Measurements from ENCODE around the gene ARHGEF1.
"Not testable (repeated sequence)": the region's sequence is repeated elsewhere in the genome, so short reads cannot be mapped to it uniquely, and the experiment has no call there.

The ARHGEF1 gene

GRCh38 chr19:41930926-41931592 is 48.1 kb downstream of the ARHGEF1 start:
- no peak for DNase-seq (ENCODE audit: low read depth)

DNA sequence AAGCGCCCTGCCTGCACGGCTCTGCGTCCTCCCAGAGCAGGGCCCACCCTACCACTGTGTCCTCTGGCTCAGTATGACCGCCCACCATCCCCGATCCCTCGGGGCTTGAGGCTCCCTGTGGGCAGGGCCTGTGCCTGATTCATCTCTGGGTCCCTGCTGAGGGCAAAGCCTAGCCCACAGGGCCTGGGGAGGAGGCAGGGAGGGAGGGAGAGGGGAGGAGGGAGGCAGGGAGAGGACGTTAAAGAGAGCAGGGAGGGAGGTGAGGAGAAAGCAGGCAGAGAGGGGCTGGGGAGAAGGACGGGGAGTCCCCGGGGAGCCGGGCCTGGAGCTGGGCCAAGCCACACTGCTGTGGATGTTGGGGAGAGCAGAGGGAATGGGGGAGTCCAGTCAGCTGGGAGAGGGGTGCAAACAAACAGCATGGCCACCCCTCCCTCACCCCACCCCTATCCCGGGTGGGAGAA is 49.3 kb downstream of the ARHGEF1 start:
- DNase-seq (ENCODE audit: low read depth): no peak

DNA sequence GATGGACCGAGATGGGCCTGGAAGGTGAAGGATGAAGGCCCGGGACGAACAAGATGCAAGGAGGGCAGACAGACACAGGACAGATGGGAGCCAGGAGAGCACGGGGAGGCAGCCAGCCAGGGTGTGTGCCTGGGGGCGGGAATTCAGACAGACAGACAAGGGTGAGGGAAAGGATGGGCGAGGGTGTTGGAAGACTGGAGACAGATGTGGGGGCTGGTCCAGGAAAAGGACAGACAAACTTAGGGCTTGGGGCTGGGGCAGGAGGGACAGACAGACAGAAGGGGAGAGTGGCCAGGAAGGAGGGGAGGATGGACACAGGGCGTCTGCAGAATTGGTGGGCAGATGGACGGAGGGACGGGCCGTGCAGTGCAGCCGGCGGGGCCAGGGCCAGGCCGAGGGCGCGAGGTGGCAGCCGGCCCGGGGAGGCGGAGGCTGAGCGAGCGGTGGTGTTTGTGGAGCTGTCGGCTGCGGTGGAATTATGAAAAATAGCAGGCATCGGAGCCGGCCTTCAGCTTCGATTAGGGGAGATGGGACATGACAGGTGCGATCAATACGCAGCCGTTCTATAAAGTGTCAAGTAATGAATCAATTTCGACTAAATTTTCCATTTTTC is 49.8 kb downstream of the ARHGEF1 start:
- no peak for DNase-seq (ENCODE audit: low read depth)

GRCh38 chr19:41933693-41934426 is 50.9 kb downstream of the ARHGEF1 start:
- DNase-seq (ENCODE audit: low read depth): no peak

DNA sequence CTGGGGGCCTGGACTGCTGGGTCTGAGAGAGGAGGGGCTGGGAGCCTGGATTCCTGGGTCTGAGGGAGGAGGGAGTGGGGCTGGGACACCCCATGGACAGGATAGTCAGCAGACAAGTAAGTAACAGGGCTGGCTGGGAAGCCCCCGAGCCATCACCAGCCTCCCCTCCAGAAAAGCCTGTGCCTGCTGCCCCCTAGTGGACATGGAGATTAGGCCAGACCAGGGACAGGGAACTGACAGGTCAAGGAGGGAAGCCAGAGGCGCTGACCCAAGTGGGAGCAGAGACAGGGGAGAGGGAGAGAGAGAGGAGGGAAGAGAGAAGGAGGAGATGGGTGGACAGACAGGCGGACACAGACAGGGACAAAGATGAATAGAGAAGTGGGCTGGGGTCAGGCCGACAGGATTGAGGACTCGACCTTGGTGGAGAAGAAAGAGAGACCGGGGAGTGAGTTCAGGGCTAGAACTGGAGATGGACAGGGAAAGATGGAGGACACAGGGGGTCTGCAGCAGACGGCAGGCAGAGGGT is 51.9 kb downstream of the ARHGEF1 start:
- DNase-seq (ENCODE audit: low read depth): peak; percentile 45

DNA sequence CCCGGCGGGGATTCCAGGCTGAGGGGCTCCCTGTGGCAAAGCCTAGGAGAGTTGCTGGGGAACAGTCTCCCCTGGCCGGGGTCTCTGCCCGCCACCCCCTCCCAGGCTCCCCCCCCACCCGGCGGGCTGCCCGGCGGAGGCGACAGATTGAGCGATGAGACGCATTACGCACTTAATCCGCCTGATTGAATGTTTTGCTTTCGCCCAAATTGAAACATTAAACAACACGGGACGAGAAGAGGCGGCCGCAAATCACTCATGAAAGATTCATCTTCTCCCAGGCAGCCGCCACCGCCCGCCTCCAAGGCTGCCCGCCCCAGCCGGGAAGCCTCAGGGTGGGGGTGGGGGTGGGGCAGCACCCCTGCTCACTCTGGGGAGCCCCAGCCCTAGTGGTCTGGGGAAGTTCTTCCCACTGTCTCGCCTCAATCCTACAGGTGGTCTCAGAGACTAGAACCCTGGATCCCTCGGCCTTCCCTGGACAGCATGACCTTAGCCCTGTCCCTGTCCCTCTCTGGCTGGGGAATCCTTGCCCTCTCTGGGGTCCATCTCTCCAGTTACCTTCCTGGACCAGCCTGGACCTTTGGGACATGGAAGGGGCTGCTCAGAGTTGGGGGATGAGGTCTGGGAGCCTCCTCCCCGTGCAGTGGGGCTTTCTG is 52.9 kb downstream of the ARHGEF1 start:
- no peak for DNase-seq (ENCODE audit: low read depth)

GRCh38 chr19:41936416-41936850 is 53.4 kb downstream of the ARHGEF1 start:
- no peak for DNase-seq (ENCODE audit: low read depth)

GRCh38 chr19:41936961-41937360 is 54.0 kb downstream of the ARHGEF1 start:
- no peak for DNase-seq (ENCODE audit: low read depth)

DNA sequence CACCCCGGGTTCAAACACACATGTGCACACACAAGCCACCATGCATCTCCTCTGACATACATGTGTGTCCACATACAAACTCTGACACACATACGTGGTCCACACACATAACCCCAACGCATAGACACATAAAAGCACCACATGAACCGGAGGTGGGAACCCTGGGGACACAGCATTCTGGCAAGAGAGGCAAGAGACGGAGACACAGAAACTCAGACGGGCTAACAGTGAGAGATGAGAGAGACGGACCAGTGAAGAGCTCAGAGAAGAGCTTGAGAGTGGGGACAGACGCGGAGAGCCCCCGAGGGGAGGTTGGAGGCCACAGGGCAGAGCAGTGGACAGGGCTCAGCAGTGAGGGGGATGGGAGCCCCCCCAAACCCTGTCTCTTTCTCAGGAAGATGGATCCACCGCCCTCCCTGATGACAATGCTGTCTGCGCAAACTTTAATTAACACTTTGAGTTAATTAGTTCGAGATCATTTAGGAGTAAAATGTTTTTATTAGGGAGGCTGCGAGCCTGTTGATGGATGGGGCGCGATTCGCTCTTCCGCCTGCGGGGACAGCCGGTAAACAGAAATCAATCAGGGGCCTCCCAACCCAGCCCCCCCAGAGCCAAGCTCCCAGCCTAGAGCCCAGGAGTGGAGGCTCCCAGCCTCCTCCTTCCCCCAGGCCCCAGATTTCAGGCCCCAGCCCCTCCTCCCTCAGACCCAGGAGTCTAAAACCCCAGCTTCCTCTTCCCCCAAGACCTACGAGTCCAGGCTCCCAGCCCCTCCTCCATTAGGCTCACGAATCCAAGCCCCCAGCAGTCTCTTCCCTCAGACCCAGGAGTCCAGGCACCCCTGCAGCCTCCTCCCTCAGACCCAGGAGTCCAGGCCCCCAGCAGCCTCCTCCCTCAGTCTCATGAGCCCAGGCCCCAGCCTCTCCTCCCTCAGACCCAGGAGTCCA is 54.8 kb downstream of the ARHGEF1 start:
- no peak for DNase-seq (ENCODE audit: low read depth)

DNA sequence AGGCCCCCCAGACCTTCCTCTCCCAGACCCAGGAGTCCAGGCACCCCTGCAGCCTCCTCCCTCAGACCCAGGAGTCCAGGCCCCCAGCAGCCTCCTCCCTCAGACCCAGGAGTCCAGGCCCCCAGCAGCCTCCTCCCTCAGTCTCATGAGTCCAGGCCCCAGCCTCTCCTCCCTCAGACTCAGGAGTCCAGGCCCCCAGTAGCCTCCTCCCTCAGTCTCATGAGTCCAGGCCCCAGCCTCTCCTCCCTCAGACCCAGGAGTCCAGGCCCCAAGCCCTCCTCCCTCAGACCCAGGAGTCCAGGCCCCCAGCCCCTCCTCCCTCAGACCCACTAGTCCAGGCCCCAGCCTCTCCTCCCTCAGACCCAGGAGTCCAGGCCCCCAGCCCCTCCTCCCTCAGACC is 56.2 kb downstream of the ARHGEF1 start:
- DNase-seq (ENCODE audit: low read depth): not testable (repeated sequence)

DNA sequence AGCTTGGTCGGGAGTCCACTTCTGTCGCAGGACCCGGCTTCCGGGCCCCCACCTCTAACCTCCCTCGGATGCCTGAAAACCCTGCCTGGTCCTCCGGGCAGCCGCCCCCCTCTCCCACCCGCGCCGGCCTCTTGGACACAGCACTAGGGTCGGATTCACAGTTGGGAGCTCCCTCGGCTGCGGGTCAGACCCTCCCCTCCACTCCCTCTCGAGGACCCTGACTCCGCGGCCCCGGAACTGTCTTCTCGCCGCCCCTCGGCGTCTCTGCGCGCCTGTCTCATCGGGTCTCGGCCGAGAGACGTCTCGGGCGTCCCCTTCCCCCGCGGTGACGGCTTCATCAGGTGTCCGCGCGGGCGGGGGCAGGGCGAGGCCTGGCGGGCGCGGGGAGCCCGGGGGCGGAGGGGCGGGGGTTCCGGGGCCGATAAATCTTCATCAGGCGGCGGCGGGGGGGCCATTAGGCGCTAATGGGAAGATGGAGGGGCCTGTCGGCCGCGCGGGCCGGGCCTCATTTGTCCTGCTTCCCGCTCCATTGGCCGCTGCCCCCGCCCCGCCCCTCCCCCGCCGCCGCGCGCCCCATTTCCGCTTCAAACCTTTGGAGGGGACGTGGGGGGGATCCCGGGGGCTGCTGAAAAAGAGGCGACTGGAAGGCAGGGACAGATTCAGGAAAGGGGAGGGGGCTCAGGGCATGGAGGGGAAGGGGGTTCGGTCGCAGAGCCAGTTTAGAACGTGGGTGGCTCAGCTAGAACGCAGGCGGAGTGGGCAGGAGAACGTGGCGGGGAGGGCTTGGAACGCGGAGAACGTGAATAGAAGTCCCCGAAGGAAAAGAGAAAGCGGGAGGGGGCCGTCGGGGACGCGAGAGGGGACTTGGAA is 57.1 kb downstream of the ARHGEF1 start:
- peak; percentile 18 for DNase-seq (ENCODE audit: low read depth)

DNA sequence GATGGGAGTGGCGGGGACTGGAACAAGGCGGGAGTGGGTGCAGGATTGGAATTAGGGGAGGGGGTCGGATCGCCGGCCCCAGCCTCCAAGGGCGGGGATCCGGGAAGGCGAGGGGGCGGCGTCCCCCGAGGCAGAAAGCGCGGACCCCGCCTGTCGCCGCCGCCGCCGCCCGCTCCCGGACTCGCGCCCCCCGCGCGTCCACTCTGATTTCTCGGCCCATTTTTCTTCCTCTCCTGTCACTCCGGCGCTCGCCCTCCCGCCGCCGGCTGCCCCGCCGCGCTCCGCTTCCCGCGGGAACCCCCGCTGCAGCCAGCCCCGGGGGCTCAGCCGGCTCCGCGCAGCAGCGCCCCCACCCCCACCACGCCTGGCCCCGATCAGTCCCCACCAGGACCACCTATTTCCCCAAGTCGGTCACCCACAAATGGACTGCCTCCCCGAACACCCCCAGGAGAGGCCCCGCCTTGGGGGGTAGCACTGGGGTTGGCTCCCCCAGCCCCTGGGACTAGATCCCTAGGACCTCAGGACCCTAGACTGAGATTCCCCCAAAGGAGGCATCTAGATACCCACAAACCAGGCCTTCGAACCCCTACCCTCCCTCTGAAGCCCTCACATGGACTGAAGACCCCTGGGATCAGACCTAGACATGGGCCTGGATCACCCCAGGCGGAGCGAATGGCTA is 57.9 kb downstream of the ARHGEF1 start:
- DNase-seq (ENCODE audit: low read depth): no peak

DNA sequence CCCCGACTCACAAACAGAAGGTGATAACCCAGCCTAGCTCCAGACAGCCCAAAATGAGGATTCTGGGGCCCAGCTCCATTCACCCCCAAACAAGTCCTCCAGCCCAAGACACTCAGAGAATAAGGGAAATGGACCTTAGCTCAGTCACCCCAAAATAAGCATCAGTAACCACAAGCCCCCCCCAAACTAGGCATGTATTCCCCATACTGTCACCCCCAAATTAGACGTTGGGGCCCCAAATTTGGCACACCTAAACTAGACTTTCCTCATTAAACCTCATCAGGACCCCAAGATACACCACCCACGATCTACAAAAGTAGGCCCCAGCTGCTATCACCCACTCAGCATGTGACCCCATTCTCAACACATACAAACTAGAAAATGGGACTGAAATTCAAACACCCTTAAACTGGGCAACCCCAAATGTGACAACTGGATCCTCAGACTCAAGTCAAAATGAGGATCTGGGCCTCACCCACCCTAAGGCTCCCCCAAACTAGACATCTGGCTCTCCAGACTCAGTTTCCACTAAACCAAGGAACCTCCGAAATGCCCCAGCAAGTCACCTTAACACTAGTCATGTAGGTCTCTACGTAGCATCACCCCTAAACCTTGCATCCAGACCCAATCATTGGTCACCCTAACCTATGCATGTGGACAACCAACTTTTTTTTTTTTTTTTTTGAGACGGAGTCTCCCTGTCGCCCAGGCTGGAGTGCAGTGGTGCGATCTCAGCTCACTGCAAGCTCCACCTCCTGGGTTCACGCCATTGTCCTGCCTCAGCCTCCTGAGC is 58.6 kb downstream of the ARHGEF1 start:
- no peak for DNase-seq (ENCODE audit: low read depth)

DNA sequence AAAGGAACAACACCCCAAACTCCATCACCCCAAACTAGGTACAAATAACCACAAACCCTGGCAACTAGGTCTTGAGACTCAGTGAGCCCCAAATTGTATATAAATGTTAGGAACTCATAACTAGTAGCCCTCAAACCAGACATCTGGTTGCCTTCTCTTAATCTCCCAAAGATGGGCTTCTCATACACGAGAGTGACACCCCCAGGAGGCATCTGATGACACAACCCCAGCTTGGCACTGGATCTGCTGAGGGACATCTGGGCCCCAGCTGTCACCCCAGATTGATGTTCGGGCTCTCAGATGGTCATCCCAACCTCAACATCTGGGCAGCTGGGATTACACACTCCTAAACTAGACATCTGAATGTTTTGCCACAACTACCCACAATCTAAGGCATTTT is 61.4 kb downstream of the ARHGEF1 start:
- no peak for DNase-seq (ENCODE audit: low read depth)

- DNase-seq (ENCODE audit: low read depth): peak; percentile 80
Observed at GRCh38 chr19:41945135-41945766, 62.3 kb downstream of the ARHGEF1 start.

- no peak for DNase-seq (ENCODE audit: low read depth)
Observed at GRCh38 chr19:41947091-41947490, 64.1 kb downstream of the ARHGEF1 start.

GRCh38 chr19:41951686-41952172 is 68.7 kb downstream of the ARHGEF1 start:
- peak; percentile 76 for DNase-seq (ENCODE audit: low read depth)

GRCh38 chr19:41955521-41955920 is 72.5 kb downstream of the ARHGEF1 start:
- DNase-seq (ENCODE audit: low read depth): no peak
